Skeletal muscle satellite cell (primary cell): ENCODE measurements around the gene HS1BP3.

Experiments used
- H3K27me3 ChIP-seq: 2 replicates; pipeline ENCODE4 v1.7.0; 2013; ENCODE audit warnings: low read length; ENCODE audit not compliant: control insufficient read depth, insufficient read depth
- H3K36me3 ChIP-seq: 2 replicates; pipeline ENCODE4 v1.7.0; 2013; ENCODE audit warnings: mild to moderate bottlenecking, control low read depth, low read length; ENCODE audit not compliant: insufficient read depth
- H3K4me1 ChIP-seq: 2 replicates; pipeline ENCODE4 v1.7.0; 2013; ENCODE audit warnings: low read length; ENCODE audit not compliant: control insufficient read depth, insufficient read depth
- H3K4me2 ChIP-seq: 2 replicates; pipeline ENCODE4 v1.7.0; 2013; ENCODE audit warnings: mild to moderate bottlenecking, low read length
- H3K4me3 ChIP-seq: 2 replicates; pipeline ENCODE4 v1.7.0; 2013; ENCODE audit warnings: low read length
- H3K9ac ChIP-seq: 2 replicates; pipeline ENCODE4 v1.7.0; 2013; ENCODE audit warnings: mild to moderate bottlenecking, low read depth, low read length, moderate library complexity
- H3K9me3 ChIP-seq: replicated peaks from 2 replicates; pipeline ENCODE4 v1.7.0; 2013; ENCODE audit warnings: mild to moderate bottlenecking, control low read depth, low read length

The HS1BP3 gene

GRCh38 chr2:20647738-20648137 is 3.2 kb downstream of the HS1BP3 start:
- peak overlapping the region; percentile 15 for H3K4me3 ChIP-seq
- peaks cover 27% of the 10 kb centered on the region for H3K4me1 ChIP-seq
- H3K9ac ChIP-seq: no peak overlapping the region
- peaks cover 18% of the 10 kb centered on the region for H3K36me3 ChIP-seq
- no peaks in the 10 kb centered on the region for H3K27me3 ChIP-seq
- H3K9me3 ChIP-seq: no peaks in the 10 kb centered on the region
- peak overlapping the region; percentile 35 for H3K4me2 ChIP-seq

DNA sequence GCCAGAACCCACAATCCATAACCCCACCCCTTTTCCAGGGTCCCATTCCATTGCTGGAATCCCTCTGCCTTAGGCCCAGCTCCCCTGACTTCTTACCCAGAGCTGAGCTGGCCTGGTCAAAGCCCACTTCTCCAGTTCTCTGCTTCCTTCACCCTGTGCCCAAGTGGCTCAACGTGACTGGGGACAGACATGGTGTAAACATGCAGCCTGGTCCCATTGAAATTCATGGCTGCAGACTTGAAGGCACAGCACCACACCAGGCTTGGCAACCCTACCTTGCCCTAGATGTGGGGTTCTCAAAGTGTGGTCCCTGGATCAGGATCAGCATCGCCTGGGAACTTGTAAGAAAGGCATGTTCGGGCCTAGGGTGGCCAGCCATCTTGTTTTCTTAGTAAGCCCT is 3.7 kb downstream of the HS1BP3 start:
- H3K4me2 ChIP-seq: peak overlapping the region; percentile 35
- H3K27me3 ChIP-seq: no peaks in the 10 kb centered on the region
- H3K4me1 ChIP-seq: peaks cover 31% of the 10 kb centered on the region
- H3K4me3 ChIP-seq: no peak overlapping the region
- H3K9ac ChIP-seq: no peak overlapping the region
- H3K36me3 ChIP-seq: peaks cover 18% of the 10 kb centered on the region
- no peaks in the 10 kb centered on the region for H3K9me3 ChIP-seq

GRCh38 chr2:20646446-20646845 is 4.5 kb downstream of the HS1BP3 start:
- Histone ChIP-seq H3K27me3 (no peaks in the 10 kb centered on the region), H3K4me3 (no peak overlapping the region), H3K9ac (no peak overlapping the region), H3K36me3 (peaks cover 18% of the 10 kb centered on the region), H3K9me3 (no peaks in the 10 kb centered on the region), H3K4me1 (peaks cover 35% of the 10 kb centered on the region), H3K4me2 (no peak overlapping the region)

GRCh38 chr2:20645761-20646160 is 5.1 kb downstream of the HS1BP3 start:
- Histone ChIP-seq H3K9me3 (no peaks in the 10 kb centered on the region), H3K4me3 (no peak overlapping the region), H3K36me3 (peaks cover 19% of the 10 kb centered on the region), H3K27me3 (no peaks in the 10 kb centered on the region), H3K4me2 (no peak overlapping the region), H3K9ac (no peak overlapping the region), H3K4me1 (peaks cover 37% of the 10 kb centered on the region)

DNA sequence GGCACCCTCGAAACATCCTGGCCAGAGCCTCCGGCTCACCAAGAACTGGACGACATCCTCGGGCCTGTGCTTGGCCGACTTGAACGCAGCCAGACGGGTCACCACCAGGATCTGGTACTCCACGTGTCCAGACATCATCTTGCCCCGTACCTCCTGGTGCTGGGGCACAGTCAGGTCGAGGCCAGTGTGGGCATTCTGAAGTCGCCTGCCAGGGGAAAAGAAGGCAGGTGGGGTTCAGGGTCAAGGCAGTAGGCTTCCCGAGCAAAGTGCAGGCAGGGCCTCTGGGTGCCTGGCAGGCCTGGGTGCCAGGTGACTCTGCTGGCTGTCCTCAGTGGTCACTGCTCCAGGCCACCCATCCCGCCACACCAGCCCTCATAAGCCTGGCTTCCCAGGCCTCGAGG is 5.6 kb downstream of the HS1BP3 start:
- Histone ChIP-seq H3K9ac (no peak overlapping the region), H3K36me3 (peaks cover 24% of the 10 kb centered on the region)

GRCh38 chr2:20643826-20644225 is 7.1 kb downstream of the HS1BP3 start:
- Histone ChIP-seq H3K36me3 (peaks cover 30% of the 10 kb centered on the region), H3K9me3 (no peaks in the 10 kb centered on the region), H3K27me3 (no peaks in the 10 kb centered on the region), H3K4me3 (no peak overlapping the region), H3K4me1 (peaks cover 26% of the 10 kb centered on the region), H3K4me2 (no peak overlapping the region), H3K9ac (no peak overlapping the region)

More for the DNA sequence above, 5.6 kb downstream of the HS1BP3 start:
- Histone ChIP-seq H3K4me2 (no peak overlapping the region), H3K27me3 (no peaks in the 10 kb centered on the region), H3K4me3 (no peak overlapping the region), H3K4me1 (peaks cover 37% of the 10 kb centered on the region), H3K9me3 (no peaks in the 10 kb centered on the region)

DNA sequence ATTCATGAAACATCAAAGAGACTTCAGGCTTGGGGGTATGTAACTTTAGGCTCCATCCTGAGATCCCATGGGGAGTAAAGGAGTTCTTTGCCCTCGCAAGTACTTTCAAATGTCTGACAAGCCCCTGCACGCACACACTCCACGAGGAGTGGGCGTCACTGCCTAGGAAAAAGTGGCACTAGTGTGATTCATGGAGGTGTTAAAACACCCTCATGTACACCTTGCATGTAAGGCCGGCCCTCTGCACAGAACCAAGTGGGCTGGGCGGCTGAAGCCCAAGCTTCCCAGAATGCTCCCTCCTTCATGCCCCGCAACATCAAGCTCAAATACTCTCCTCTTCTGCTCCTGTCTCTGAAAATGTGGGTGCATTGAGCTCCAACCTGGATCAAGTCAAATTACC is 7.8 kb downstream of the HS1BP3 start:
- peaks cover 24% of the 10 kb centered on the region for H3K4me1 ChIP-seq
- H3K27me3 ChIP-seq: no peaks in the 10 kb centered on the region
- H3K9ac ChIP-seq: no peak overlapping the region
- H3K4me3 ChIP-seq: no peak overlapping the region
- no peak overlapping the region for H3K4me2 ChIP-seq
- H3K36me3 ChIP-seq: peaks cover 30% of the 10 kb centered on the region
- no peaks in the 10 kb centered on the region for H3K9me3 ChIP-seq

GRCh38 chr2:20642055-20642971 is 8.6 kb downstream of the HS1BP3 start:
- H3K27me3 ChIP-seq: no peaks in the 10 kb centered on the region
- no peak overlapping the region for H3K4me3 ChIP-seq
- peaks cover 29% of the 10 kb centered on the region for H3K36me3 ChIP-seq
- H3K4me1 ChIP-seq: peaks cover 17% of the 10 kb centered on the region
- H3K9me3 ChIP-seq: no peaks in the 10 kb centered on the region
- no peak overlapping the region for H3K9ac ChIP-seq
- no peak overlapping the region for H3K4me2 ChIP-seq

DNA sequence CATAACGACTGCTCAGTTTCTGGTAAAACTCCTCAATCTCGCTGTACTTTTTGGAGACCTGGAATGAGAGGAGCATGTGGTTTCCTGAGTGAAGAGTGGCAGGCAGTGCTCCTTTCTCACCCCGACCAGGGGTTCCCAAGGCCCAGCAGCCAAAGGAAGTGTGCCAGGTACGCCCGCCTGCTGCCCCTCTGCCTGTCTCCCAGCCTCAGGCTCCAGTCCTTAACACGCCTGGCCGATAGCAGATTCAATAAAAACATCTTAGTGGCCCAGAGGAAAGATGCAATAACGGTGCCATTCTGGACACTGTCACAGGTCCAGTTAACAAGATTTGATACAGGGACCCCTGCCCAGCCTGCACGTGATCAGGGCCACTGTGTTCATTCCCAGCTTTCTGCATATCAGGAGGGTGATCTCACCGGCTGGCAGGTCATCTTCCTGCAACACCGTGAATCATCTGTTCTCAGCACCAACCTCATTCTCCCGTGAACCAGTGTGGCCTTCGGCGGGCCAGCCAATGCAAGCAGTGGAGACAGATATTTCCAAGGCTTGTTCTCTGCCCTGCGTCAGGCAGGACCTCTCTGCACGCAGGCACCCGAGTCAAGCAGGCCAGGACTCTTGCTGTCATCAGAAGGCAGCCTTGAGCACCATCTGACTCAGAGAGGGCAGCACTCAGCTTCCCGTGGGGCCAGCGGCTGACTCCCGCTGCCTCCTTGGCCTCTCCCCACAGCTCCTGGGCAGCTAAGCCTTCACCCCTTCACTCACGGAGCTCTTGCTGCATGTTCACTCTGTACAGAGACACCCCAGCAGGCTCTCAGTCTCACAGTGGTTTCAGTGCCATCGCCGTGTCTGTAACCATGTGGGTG is 9.5 kb downstream of the HS1BP3 start:
- no peak overlapping the region for H3K9ac ChIP-seq
- H3K4me1 ChIP-seq: peaks cover 16% of the 10 kb centered on the region
- peaks cover 20% of the 10 kb centered on the region for H3K36me3 ChIP-seq
- no peaks in the 10 kb centered on the region for H3K27me3 ChIP-seq
- no peak overlapping the region for H3K4me2 ChIP-seq
- H3K9me3 ChIP-seq: no peaks in the 10 kb centered on the region
- H3K4me3 ChIP-seq: no peak overlapping the region

GRCh38 chr2:20640411-20641122 is 10.3 kb downstream of the HS1BP3 start:
- Histone ChIP-seq H3K36me3 (peaks cover 16% of the 10 kb centered on the region), H3K4me1 (peaks cover 18% of the 10 kb centered on the region), H3K4me2 (no peak overlapping the region)

More at GRCh38 chr2:20640411-20641122, 10.3 kb downstream of the HS1BP3 start:
- no peak overlapping the region for H3K9ac ChIP-seq
- no peak overlapping the region for H3K4me3 ChIP-seq
- H3K9me3 ChIP-seq: no peaks in the 10 kb centered on the region
- no peaks in the 10 kb centered on the region for H3K27me3 ChIP-seq
